ENCODE measurements around the gene TTN. TPM values are rescaled to one million over a fixed set of nuclear protein-coding genes. Genes with fewer than 3 reads are reported as not detected.

TTN gene
- total RNA-seq, 1 donor from 2014 or later, result 3,032 TPM

GRCh38 chr2:178819992-178820391, 12.8 kb upstream of the TTN start:
- DNase-seq (ENCODE audit: missing footprints) (no peak), ATAC-seq (peak; percentile 89)
- intact Hi-C loops (cut with DNase I), result no loop called here

GRCh38 chr2:178819147-178819875, 12.1 kb upstream of the TTN start:
- intact Hi-C loops (cut with DNase I), result no loop called here
- peak; percentile 68 for ATAC-seq
- no peak for DNase-seq (ENCODE audit: missing footprints)

- no peak for ATAC-seq
- intact Hi-C loops (cut with DNase I), result no loop called here
- no peak for DNase-seq (ENCODE audit: missing footprints)
Observed at GRCh38 chr2:178811901-178812300, 4.7 kb upstream of the TTN start.

GRCh38 chr2:178811045-178811444, 3.8 kb upstream of the TTN start:
- ATAC-seq (no peak), DNase-seq (ENCODE audit: missing footprints) (no peak)
- intact Hi-C loops (cut with DNase I), result no loop called here

GRCh38 chr2:178810422-178810821, 3.2 kb upstream of the TTN start:
- DNase-seq (ENCODE audit: missing footprints) (no peak), ATAC-seq (no peak)
- intact Hi-C loops (cut with DNase I), result no loop called here

GRCh38 chr2:178806543-178806942, 680 bp downstream of the TTN start:
- peak; percentile 85 for ATAC-seq
- intact Hi-C loops (cut with DNase I), result loop anchor here (2.0 kb wide), 1 partner anchor 54 kb away; no protein-coding TSS in a partner anchor
- no peak for DNase-seq (ENCODE audit: missing footprints)

- intact Hi-C loops (cut with DNase I), result no loop called here
- ATAC-seq (no peak), DNase-seq (ENCODE audit: missing footprints) (no peak)
Observed at GRCh38 chr2:178805457-178805856, 1.8 kb downstream of the TTN start.

GRCh38 chr2:178804791-178805190, 2.4 kb downstream of the TTN start:
- intact Hi-C loops (cut with DNase I), result no loop called here
- ATAC-seq (peak; percentile 4), DNase-seq (ENCODE audit: missing footprints) (no peak)

GRCh38 chr2:178800510-178800909, 6.7 kb downstream of the TTN start:
- intact Hi-C loops (cut with DNase I), result no loop called here
- peak; percentile 53 for ATAC-seq
- no peak for DNase-seq (ENCODE audit: missing footprints)

GRCh38 chr2:178799305-178799704, 7.9 kb downstream of the TTN start:
- intact Hi-C loops (cut with DNase I), result no loop called here
- ATAC-seq (no peak), DNase-seq (ENCODE audit: missing footprints) (no peak)

- ATAC-seq (no peak), DNase-seq (ENCODE audit: missing footprints) (no peak)
- intact Hi-C loops (cut with DNase I), result loop anchor here (2.0 kb wide), 1 partner anchor 119 kb away; no protein-coding TSS in a partner anchor
Observed at GRCh38 chr2:178796079-178796677, 11.0 kb downstream of the TTN start.

GRCh38 chr2:178787934-178788333, 19.3 kb downstream of the TTN start:
- DNase-seq (ENCODE audit: missing footprints) (no peak), ATAC-seq (no peak)
- intact Hi-C loops (cut with DNase I), result no loop called here

- no peak for DNase-seq (ENCODE audit: missing footprints)
- ATAC-seq, result no peak
- intact Hi-C loops (cut with DNase I), result no loop called here
Observed at GRCh38 chr2:178787155-178787554, 20.1 kb downstream of the TTN start.

GRCh38 chr2:178783889-178784288, 23.3 kb downstream of the TTN start:
- intact Hi-C loops (cut with DNase I), result no loop called here
- peak; percentile 40 for ATAC-seq
- DNase-seq (ENCODE audit: missing footprints), result no peak

- DNase-seq (ENCODE audit: missing footprints) (no peak), ATAC-seq (no peak)
- intact Hi-C loops (cut with DNase I), result no loop called here
Observed at GRCh38 chr2:178782236-178782635, 25.0 kb downstream of the TTN start.

- no peak for ATAC-seq
- intact Hi-C loops (cut with DNase I), result no loop called here
- DNase-seq (ENCODE audit: missing footprints), result no peak
Observed at GRCh38 chr2:178777577-178777976, 29.6 kb downstream of the TTN start.

GRCh38 chr2:178776751-178777150, 30.5 kb downstream of the TTN start:
- ATAC-seq, result peak; percentile 44
- no peak for DNase-seq (ENCODE audit: missing footprints)
- intact Hi-C loops (cut with DNase I), result no loop called here

- ATAC-seq (peak; percentile 34), DNase-seq (ENCODE audit: missing footprints) (no peak)
- intact Hi-C loops (cut with DNase I), result no loop called here
Observed at GRCh38 chr2:178775975-178776374, 31.2 kb downstream of the TTN start.

GRCh38 chr2:178770518-178770917, 36.7 kb downstream of the TTN start:
- no peak for ATAC-seq
- intact Hi-C loops (cut with DNase I), result no loop called here
- no peak for DNase-seq (ENCODE audit: missing footprints)

Measured in Right ventricle myocardium inferior (tissue), 1 donor.